GM23338 (cell line): Measurements from ENCODE around the gene ZNF33B. TPM values are rescaled to one million over a fixed set of nuclear protein-coding genes. Genes with fewer than 3 reads are reported as not detected.

ENCODE experiments used
- ATAC-seq: fragments of 200-7000 bp; cut with Tn5 transposase; 3 replicates; pipeline ENCODE4 v1.9.1; 2020
- DNase-seq: peaks from one replicate; pipeline ENCODE4 v3.0.0-alpha.2; 2015; ENCODE audit warnings: low spot score
- H2AFZ ChIP-seq: fragments of 200-600 bp; sonication (generic); 2 replicates; pipeline ENCODE4 v1.8.0; 2016; ENCODE audit warnings: antibody characterized with exemption, mild to moderate bottlenecking, moderate library complexity
- H3F3A ChIP-seq: fragments of 200-600 bp; sonication (generic); replicated peaks from 2 replicates; pipeline ENCODE4 v1.8.0; 2017; ENCODE audit warnings: antibody characterized with exemption, mixed run types, low read depth
- H3K27ac ChIP-seq: fragments of 200-600 bp; sonication (generic); 2 replicates; pipeline ENCODE4 v1.6.1; 2016; ENCODE audit warnings: low read depth
- H3K27me3 ChIP-seq: fragments of 200-600 bp; sonication (generic); 2 replicates; pipeline ENCODE4 v1.8.0; 2016; ENCODE audit warnings: mild to moderate bottlenecking, mixed run types, moderate library complexity; ENCODE audit not compliant: insufficient read depth
- H3K36me3 ChIP-seq: fragments of 200-600 bp; sonication (generic); 2 replicates; pipeline ENCODE4 v1.8.0; 2016; ENCODE audit warnings: mild to moderate bottlenecking; ENCODE audit not compliant: insufficient read depth
- H3K4me1 ChIP-seq: fragments of 200-600 bp; sonication (generic); 2 replicates; pipeline ENCODE4 v1.8.0; 2016; ENCODE audit warnings: mild to moderate bottlenecking, moderate library complexity; ENCODE audit not compliant: insufficient read depth
- H3K4me2 ChIP-seq: fragments of 200-600 bp; sonication (generic); 2 replicates; pipeline ENCODE4 v1.7.1; 2017; ENCODE audit warnings: mixed run types
- H3K4me3 ChIP-seq: fragments of 200-600 bp; sonication (generic); 2 replicates; pipeline ENCODE4 v1.6.1; 2016; ENCODE audit warnings: mixed run types
- H3K79me2 ChIP-seq: fragments of 200-600 bp; sonication (generic); replicated peaks from 2 replicates; pipeline ENCODE4 v1.8.0; 2017; ENCODE audit warnings: mild to moderate bottlenecking; ENCODE audit not compliant: insufficient read depth
- H3K9me2 ChIP-seq: fragments of 200-600 bp; sonication (generic); 2 replicates; pipeline ENCODE4 v1.8.0; 2017; ENCODE audit not compliant: insufficient read depth
- H4K20me1 ChIP-seq: fragments of 200-600 bp; sonication (generic); replicated peaks from 2 replicates; pipeline ENCODE4 v1.8.0; 2017; ENCODE audit warnings: mild to moderate bottlenecking; ENCODE audit not compliant: insufficient read depth
- H3K27ac Mint-ChIP-seq: 2 replicates; pipeline ENCODE4 v1.8.0; 2020; ENCODE audit warnings: inconsistent platforms, mild to moderate bottlenecking, moderate library complexity, mixed read lengths
- H3K27me3 Mint-ChIP-seq: 3 replicates; pipeline ENCODE4 v1.8.0; 2022; ENCODE audit warnings: low read depth, mild to moderate bottlenecking, moderate library complexity, mixed read lengths, inconsistent platforms; ENCODE audit not compliant: insufficient read depth, poor library complexity
- H3K36me3 Mint-ChIP-seq: 3 replicates; pipeline ENCODE4 v1.8.0; 2021; ENCODE audit warnings: low read depth, mild to moderate bottlenecking, inconsistent platforms, moderate library complexity, mixed read lengths
- H3K4me1 Mint-ChIP-seq: 3 replicates; pipeline ENCODE4 v1.8.0; 2020; ENCODE audit warnings: mild to moderate bottlenecking, inconsistent platforms, mixed read lengths
- H3K4me3 Mint-ChIP-seq: 3 replicates; pipeline ENCODE4 v1.8.0; 2021; ENCODE audit warnings: moderate library complexity, mild to moderate bottlenecking, inconsistent platforms, mixed read lengths
- H3K9me3 Mint-ChIP-seq: 3 replicates; pipeline ENCODE4 v1.8.0; 2020; ENCODE audit warnings: moderate library complexity, mild to moderate bottlenecking, inconsistent platforms, mixed read lengths
- CREB1 ChIP-seq: fragments of 250-450 bp; sonication (Bioruptor Pico); IDR thresholded peaks from 2 replicates; pipeline ENCODE4 v1.5.0; 2020; ENCODE audit warnings: low read depth, mild to moderate bottlenecking, moderate library complexity
- EZH2 ChIP-seq: fragments of 200-600 bp; sonication (generic); IDR thresholded peaks from one replicate; pipeline ENCODE4 v1.8.0; 2017; ENCODE audit warnings: antibody characterized with exemption, mild to moderate bottlenecking, low read depth; ENCODE audit not compliant: unreplicated experiment
- EZH2phosphoT487 ChIP-seq: fragments of 200-600 bp; sonication (generic); IDR thresholded peaks from one replicate; pipeline ENCODE4 v1.8.1; 2018; ENCODE audit warnings: antibody characterized with exemption; ENCODE audit not compliant: unreplicated experiment
- JUNB ChIP-seq: IDR thresholded peaks from one replicate; pipeline ENCODE4 v1.6.1; 2016; ENCODE audit warnings: antibody characterized with exemption; ENCODE audit not compliant: unreplicated experiment
- NANOG ChIP-seq: IDR thresholded peaks from 2 replicates; pipeline ENCODE4 v1.6.1; 2016; ENCODE audit warnings: antibody characterized with exemption, borderline replicate concordance
- POLR2AphosphoS5 ChIP-seq: IDR thresholded peaks from 2 replicates; pipeline ENCODE4 v1.6.1; 2016; ENCODE audit warnings: antibody characterized with exemption, low read depth
- STAT1 ChIP-seq: IDR thresholded peaks from one replicate; pipeline ENCODE4 v1.6.1; 2016; ENCODE audit warnings: antibody characterized with exemption; ENCODE audit not compliant: unreplicated experiment
- ZNF114 ChIP-seq: fragments of 250-450 bp; sonication (Bioruptor Pico); IDR thresholded peaks from 2 replicates; pipeline ENCODE4 v1.5.0; 2020; ENCODE audit warnings: mild to moderate bottlenecking, moderate library complexity
- ZNF331 ChIP-seq: fragments of 250-450 bp; sonication (Bioruptor Pico); IDR thresholded peaks from 2 replicates; pipeline ENCODE4 v1.5.0; 2020; ENCODE audit warnings: low read depth, mild to moderate bottlenecking, moderate library complexity
- polyA plus RNA-seq: library from polyadenylated mRNA; unstranded; fragments of >200 nt; fragmentation: Nextera tagmentation; extraction: Ambion mirVana; gene quantifications from 2 replicates; pipeline ENCODE4 v1.2.1, GENCODE V29; 2016
- total RNA-seq: library from RNA; depleted of rRNA; stranded (reverse); fragments of >200 nt; shearing (Covaris generic); gene quantifications from 2 replicates; pipeline ENCODE4 v1.2.3, GENCODE V29; 2014
- TF ChIP-seq, protein P1 (sequence below): fragments of 250-450 bp; sonication (Bioruptor Pico); IDR thresholded peaks from 2 replicates; pipeline ENCODE4 v1.5.0; 2020; ENCODE audit warnings: mild to moderate bottlenecking, moderate library complexity
- TF ChIP-seq, protein P2 (sequence below): IDR thresholded peaks from one replicate; pipeline ENCODE4 v1.6.1; 2018; ENCODE audit warnings: antibody characterized with exemption; ENCODE audit not compliant: unreplicated experiment
- TF ChIP-seq, protein P3 (sequence below): IDR thresholded peaks from 2 replicates; pipeline ENCODE4 v1.6.1; 2016; ENCODE audit warnings: antibody characterized with exemption
- TF ChIP-seq, protein P4 (sequence below), 2 experiments: fragments of 200-600 bp in 1 of 2; sonication (generic) in 1 of 2; conservative IDR thresholded peaks; 2 replicates each; pipeline versions ENCODE4 v1.5.1 to v1.6.1; 2016 to 2017; ENCODE audit warnings: antibody characterized with exemption in 2 of 2, low read depth in 2 of 2, mild to moderate bottlenecking in 2 of 2, moderate library complexity in 1 of 2

Gene ZNF33B
- total and polyA plus RNA-seq, 2 experiments from 2014 or later: 14.4 to 17.2 TPM

DNA sequence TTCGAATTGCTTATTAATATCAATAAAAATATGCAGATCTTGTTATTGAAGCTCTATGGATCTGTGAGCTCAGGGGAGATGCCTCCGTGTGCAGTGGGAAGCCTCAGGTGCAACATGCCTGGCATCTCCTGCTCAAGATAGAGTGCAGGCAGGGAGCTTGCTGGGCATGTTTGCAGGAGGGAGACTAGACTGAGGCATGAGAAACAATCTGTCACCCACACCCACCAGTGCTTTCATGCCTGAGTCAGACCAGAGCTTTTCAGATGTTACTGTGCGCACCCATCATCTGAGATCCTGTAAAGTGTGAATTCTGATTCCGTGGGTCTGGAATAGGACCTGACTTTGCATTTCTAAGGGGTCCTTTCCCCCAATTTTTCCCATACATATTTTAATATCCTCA is 62.0 kb downstream of the ZNF33B start:
- Histone ChIP-seq H3K4me2 (no peak overlapping the region), H3K27ac (no peak overlapping the region), H3K27me3 (no peaks in the 10 kb centered on the region), H3K36me3 (no peaks in the 10 kb centered on the region), H3F3A (no peaks in the 10 kb centered on the region), H3K4me3 (no peak overlapping the region), H4K20me1 (no peaks in the 10 kb centered on the region), H2AFZ (no peak overlapping the region), H3K4me1 (no peaks in the 10 kb centered on the region), H3K79me2 (no peaks in the 10 kb centered on the region), H3K9me2 (no peaks in the 10 kb centered on the region)
- Mint-ChIP-seq H3K27ac (no peak overlapping the region), H3K4me3 (no peak overlapping the region), H3K36me3 (peaks cover 26% of the 10 kb centered on the region), H3K9me3 (peaks cover 92% of the 10 kb centered on the region), H3K27me3 (peaks cover 4% of the 10 kb centered on the region), H3K4me1 (no peaks in the 10 kb centered on the region)
- ATAC-seq (no peak), DNase-seq (no peak)
- TF ChIP-seq, protein P1, sequence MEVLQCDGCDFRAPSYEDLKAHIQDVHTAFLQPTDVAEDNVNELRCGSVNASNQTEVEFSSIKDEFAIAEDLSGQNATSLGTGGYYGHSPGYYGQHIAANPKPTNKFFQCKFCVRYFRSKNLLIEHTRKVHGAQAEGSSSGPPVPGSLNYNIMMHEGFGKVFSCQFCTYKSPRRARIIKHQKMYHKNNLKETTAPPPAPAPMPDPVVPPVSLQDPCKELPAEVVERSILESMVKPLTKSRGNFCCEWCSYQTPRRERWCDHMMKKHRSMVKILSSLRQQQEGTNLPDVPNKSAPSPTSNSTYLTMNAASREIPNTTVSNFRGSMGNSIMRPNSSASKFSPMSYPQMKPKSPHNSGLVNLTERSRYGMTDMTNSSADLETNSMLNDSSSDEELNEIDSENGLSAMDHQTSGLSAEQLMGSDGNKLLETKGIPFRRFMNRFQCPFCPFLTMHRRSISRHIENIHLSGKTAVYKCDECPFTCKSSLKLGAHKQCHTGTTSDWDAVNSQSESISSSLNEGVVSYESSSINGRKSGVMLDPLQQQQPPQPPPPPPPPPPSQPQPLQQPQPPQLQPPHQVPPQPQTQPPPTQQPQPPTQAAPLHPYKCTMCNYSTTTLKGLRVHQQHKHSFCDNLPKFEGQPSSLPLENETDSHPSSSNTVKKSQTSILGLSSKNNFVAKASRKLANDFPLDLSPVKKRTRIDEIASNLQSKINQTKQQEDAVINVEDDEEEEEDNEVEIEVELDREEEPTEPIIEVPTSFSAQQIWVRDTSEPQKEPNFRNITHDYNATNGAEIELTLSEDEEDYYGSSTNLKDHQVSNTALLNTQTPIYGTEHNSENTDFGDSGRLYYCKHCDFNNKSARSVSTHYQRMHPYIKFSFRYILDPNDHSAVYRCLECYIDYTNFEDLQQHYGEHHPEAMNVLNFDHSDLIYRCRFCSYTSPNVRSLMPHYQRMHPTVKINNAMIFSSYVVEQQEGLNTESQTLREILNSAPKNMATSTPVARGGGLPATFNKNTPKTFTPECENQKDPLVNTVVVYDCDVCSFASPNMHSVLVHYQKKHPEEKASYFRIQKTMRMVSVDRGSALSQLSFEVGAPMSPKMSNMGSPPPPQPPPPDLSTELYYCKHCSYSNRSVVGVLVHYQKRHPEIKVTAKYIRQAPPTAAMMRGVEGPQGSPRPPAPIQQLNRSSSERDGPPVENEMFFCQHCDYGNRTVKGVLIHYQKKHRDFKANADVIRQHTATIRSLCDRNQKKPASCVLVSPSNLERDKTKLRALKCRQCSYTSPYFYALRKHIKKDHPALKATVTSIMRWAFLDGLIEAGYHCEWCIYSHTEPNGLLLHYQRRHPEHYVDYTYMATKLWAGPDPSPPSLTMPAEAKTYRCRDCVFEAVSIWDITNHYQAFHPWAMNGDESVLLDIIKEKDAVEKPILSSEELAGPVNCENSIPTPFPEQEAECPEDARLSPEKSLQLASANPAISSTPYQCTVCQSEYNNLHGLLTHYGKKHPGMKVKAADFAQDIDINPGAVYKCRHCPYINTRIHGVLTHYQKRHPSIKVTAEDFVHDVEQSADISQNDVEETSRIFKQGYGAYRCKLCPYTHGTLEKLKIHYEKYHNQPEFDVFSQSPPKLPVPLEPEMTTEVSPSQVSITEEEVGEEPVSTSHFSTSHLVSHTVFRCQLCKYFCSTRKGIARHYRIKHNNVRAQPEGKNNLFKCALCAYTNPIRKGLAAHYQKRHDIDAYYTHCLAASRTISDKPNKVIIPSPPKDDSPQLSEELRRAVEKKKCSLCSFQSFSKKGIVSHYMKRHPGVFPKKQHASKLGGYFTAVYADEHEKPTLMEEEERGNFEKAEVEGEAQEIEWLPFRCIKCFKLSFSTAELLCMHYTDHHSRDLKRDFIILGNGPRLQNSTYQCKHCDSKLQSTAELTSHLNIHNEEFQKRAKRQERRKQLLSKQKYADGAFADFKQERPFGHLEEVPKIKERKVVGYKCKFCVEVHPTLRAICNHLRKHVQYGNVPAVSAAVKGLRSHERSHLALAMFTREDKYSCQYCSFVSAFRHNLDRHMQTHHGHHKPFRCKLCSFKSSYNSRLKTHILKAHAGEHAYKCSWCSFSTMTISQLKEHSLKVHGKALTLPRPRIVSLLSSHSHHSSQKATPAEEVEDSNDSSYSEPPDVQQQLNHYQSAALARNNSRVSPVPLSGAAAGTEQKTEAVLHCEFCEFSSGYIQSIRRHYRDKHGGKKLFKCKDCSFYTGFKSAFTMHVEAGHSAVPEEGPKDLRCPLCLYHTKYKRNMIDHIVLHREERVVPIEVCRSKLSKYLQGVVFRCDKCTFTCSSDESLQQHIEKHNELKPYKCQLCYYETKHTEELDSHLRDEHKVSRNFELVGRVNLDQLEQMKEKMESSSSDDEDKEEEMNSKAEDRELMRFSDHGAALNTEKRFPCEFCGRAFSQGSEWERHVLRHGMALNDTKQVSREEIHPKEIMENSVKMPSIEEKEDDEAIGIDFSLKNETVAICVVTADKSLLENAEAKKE (CRISPR knock-in tag): no peak
- no peak for TF ChIP-seq EZH2phosphoT487
- TF ChIP-seq, protein P2, sequence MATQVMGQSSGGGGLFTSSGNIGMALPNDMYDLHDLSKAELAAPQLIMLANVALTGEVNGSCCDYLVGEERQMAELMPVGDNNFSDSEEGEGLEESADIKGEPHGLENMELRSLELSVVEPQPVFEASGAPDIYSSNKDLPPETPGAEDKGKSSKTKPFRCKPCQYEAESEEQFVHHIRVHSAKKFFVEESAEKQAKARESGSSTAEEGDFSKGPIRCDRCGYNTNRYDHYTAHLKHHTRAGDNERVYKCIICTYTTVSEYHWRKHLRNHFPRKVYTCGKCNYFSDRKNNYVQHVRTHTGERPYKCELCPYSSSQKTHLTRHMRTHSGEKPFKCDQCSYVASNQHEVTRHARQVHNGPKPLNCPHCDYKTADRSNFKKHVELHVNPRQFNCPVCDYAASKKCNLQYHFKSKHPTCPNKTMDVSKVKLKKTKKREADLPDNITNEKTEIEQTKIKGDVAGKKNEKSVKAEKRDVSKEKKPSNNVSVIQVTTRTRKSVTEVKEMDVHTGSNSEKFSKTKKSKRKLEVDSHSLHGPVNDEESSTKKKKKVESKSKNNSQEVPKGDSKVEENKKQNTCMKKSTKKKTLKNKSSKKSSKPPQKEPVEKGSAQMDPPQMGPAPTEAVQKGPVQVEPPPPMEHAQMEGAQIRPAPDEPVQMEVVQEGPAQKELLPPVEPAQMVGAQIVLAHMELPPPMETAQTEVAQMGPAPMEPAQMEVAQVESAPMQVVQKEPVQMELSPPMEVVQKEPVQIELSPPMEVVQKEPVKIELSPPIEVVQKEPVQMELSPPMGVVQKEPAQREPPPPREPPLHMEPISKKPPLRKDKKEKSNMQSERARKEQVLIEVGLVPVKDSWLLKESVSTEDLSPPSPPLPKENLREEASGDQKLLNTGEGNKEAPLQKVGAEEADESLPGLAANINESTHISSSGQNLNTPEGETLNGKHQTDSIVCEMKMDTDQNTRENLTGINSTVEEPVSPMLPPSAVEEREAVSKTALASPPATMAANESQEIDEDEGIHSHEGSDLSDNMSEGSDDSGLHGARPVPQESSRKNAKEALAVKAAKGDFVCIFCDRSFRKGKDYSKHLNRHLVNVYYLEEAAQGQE: no peak
- TF ChIP-seq ZNF114 (CRISPR knock-in tag): no peak
- TF ChIP-seq, protein P3, sequence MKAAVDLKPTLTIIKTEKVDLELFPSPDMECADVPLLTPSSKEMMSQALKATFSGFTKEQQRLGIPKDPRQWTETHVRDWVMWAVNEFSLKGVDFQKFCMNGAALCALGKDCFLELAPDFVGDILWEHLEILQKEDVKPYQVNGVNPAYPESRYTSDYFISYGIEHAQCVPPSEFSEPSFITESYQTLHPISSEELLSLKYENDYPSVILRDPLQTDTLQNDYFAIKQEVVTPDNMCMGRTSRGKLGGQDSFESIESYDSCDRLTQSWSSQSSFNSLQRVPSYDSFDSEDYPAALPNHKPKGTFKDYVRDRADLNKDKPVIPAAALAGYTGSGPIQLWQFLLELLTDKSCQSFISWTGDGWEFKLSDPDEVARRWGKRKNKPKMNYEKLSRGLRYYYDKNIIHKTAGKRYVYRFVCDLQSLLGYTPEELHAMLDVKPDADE: no peak
- TF ChIP-seq, protein P4, sequence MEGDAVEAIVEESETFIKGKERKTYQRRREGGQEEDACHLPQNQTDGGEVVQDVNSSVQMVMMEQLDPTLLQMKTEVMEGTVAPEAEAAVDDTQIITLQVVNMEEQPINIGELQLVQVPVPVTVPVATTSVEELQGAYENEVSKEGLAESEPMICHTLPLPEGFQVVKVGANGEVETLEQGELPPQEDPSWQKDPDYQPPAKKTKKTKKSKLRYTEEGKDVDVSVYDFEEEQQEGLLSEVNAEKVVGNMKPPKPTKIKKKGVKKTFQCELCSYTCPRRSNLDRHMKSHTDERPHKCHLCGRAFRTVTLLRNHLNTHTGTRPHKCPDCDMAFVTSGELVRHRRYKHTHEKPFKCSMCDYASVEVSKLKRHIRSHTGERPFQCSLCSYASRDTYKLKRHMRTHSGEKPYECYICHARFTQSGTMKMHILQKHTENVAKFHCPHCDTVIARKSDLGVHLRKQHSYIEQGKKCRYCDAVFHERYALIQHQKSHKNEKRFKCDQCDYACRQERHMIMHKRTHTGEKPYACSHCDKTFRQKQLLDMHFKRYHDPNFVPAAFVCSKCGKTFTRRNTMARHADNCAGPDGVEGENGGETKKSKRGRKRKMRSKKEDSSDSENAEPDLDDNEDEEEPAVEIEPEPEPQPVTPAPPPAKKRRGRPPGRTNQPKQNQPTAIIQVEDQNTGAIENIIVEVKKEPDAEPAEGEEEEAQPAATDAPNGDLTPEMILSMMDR (conservative IDR thresholded peaks at IDR 0.05; ENCODE audit: low read depth in 2 of 2): no peak
- TF ChIP-seq POLR2AphosphoS5: no peak
- no peak for TF ChIP-seq JUNB
- TF ChIP-seq STAT1: no peak
- TF ChIP-seq EZH2: no peak
- TF ChIP-seq CREB1 (CRISPR knock-in tag): no peak
- no peak for TF ChIP-seq ZNF331
- TF ChIP-seq NANOG: no peak
